ENCODE data around the gene CXCL11.
"Not testable (repeated sequence)": the region's sequence is repeated elsewhere in the genome, so short reads cannot be mapped to it uniquely, and the experiment has no call there.

Gene CXCL11

GRCh38 chr4:76000279-76000678, 35.6 kb downstream of the CXCL11 start:
- no peak for DNase-seq (ENCODE audit: low read depth in 2 of 2)

DNA sequence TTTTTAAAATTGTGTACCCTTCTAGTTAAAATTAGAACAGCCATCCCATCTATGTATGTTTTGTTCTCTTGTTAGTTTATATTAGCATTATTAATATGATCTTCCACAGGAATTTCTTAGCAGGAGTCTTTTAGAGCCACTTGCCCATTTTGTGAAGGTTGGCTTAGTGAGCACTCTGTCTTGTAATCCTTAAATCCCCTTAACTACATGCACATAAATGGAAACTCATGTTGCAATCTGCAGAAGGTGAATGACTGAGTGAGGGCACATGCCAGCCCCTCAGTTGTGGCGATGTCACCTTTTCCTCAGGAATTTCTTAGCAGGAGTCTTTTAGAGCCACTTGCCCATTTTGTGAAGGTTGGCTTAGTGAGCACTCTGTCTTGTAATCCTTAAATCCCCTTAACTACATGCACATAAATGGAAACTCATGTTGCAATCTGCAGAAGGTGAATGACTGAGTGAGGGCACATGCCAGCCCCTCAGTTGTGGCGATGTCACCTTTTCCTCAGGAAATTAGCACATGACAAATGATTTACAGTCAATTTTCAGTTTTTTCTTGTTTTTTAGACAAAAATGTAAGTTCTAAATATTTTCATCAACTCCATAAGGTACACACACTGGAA, 37.2 kb downstream of the CXCL11 start:
- DNase-seq (ENCODE audit: low read depth in 2 of 2) = not testable (repeated sequence)

DNA sequence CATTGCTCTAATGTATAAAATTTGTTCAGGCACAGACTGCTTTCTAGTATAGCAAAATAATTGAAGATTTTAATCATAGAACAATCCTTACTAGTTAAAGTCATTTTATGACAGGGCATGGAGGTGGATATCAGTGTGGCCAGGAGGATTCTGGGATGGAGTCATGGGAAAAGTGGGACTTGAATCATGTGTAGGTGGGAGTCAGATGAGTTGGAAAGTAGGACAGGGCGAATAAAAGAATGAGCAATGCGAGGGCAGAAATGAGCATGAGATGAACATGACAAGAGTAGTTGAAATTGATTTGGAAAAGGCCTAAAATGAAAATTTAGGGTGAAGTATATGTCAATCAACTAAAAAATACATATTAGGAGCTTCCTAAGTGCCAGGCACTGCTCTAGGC, 37.9 kb downstream of the CXCL11 start:
- DNase-seq (ENCODE audit: low read depth in 2 of 2) = no peak

DNA sequence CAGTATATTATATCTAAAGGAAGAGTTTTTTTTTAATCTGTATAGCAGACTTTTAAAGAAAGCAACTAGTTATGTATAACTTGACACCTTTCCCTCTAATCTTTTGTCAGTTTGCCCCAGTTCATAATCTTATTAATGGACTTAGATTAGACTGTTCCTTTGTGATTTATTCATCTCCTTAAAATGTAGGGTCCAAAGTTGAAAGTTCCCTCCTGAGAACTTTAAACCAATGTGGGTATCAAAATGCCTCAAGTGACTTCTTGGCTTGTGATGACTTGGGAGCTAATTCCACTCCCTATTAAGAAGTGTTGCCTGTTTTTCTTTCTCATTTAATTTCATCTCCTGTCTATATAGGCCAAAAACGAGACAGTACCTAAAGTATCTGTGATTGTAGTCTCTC, 38.8 kb downstream of the CXCL11 start:
- DNase-seq (ENCODE audit: low read depth in 2 of 2) = no peak

DNA sequence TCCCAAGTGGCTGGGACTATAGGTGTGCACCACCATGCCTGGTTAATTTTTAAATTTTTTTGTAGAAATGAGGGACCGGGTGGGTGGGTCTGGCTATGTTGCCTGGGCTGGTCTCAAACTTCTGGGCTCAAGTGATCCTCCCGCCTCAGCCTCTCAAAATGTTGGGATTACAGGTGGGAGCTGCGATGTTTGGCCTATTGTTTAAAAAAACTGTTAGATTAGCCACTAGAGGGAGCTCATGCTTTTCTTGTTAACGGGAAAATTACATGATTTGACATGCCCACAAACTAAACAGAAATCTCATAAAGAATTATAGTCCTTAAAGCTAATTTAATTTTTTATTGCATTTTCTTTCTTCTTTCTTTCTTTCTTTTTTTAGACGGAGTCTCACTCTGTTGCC, 40.1 kb downstream of the CXCL11 start:
- DNase-seq (ENCODE audit: low read depth in 2 of 2) = no peak

GRCh38 chr4:75992462-75992861, 43.4 kb downstream of the CXCL11 start:
- DNase-seq (ENCODE audit: low read depth in 2 of 2) = no peak

- DNase-seq (ENCODE audit: low read depth in 2 of 2) = no peak
Observed at GRCh38 chr4:75989846-75990528, 45.9 kb downstream of the CXCL11 start.

DNA sequence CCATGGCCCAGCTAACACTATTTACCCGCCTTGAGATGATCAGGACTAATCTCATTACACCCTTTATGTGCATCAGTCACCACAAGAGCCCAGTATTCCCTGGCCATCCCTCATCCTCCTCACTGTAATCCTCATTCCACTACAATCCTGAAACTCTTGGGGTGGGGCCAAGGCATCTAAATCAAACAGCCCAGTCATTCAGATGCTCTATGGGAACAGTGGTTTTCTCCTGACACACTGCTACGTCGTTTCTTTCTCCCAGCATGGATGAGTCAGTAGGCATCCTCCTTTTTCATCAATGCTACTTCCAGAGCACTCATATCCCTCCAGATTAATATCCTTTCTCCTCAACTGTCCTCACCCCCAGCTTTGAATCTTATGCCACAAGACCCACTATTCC, 50.8 kb downstream of the CXCL11 start:
- DNase-seq (ENCODE audit: low read depth in 2 of 2) = no peak
